Esophagus squamous epithelium (tissue), 5 donors: ENCODE data around the gene LPP. TPM values are rescaled to one million over a fixed set of nuclear protein-coding genes. Genes with fewer than 3 reads are reported as not detected.
"Not testable (repeated sequence)": the region's sequence is repeated elsewhere in the genome, so short reads cannot be mapped to it uniquely, and the experiment has no call there.

Experiments
- DNase-seq: peaks from one replicate; lab custom pipeline; 2025; lab: John Stamatoyannopoulos, UW
- H3K27ac ChIP-seq, 4 donors: fragments of 200-600 bp; sonication (generic); one replicate each; pipeline ENCODE4 v1.5.1; 2016 to 2019; ENCODE audit warnings: mild to moderate bottlenecking in 1 of 4
- H3K27me3 ChIP-seq, 4 donors: fragments of 200-600 bp; sonication (generic); 1 replicate in 3 of 4; 2 replicates in 1 of 4; pipeline versions ENCODE4 v1.5.1 to v1.6.0; 2017 to 2021; ENCODE audit warnings: antibody characterized with exemption in 1 of 4
- H3K36me3 ChIP-seq, 3 donors: fragments of 200-600 bp; sonication (generic); one replicate each; pipeline ENCODE4 v1.5.1; 2016 to 2019
- H3K4me1 ChIP-seq, 3 donors: fragments of 200-600 bp; sonication (generic); one replicate each; pipeline ENCODE4 v1.5.1; 2017 to 2019
- H3K4me3 ChIP-seq, 4 donors: fragments of 200-600 bp; sonication (generic); 1 replicate in 3 of 4; 2 replicates in 1 of 4; pipeline ENCODE4 v1.5.1; 2016 to 2019; ENCODE audit warnings: mild to moderate bottlenecking in 2 of 4, moderate library complexity in 1 of 4
- H3K9me3 ChIP-seq, 3 donors: fragments of 200-600 bp; sonication (generic); one replicate each; pipeline ENCODE4 v1.5.1; 2016 to 2019
- CTCF ChIP-seq, 6 experiments: fragments of 450-650 bp in 4 of 6; fragments of 200-600 bp in 2 of 6; sonication (generic) in 2 of 6; IDR thresholded peaks; one replicate each; pipeline ENCODE4 v1.5.1; 2016 to 2019; ENCODE audit warnings: antibody characterized with exemption in 6 of 6, mild to moderate bottlenecking in 4 of 6, moderate library complexity in 4 of 6
- POLR2A ChIP-seq, 4 donors: fragments of 450-650 bp; IDR thresholded peaks; one replicate each; pipeline ENCODE4 v1.6.1; 2017; ENCODE audit warnings: antibody characterized with exemption in 4 of 4, mild to moderate bottlenecking in 4 of 4, moderate library complexity in 3 of 4
- WGBS, 2 donors: methylation state at CpG; one replicate each; pipeline ENCODE4 v1.1.5; 2018; 5-methylcytosine and 5-hydroxymethylcytosine counted together
- intact Hi-C: fragments of 100-400 bp; cut with DNase I; formaldehyde crosslinking; loops from one replicate; pipeline ENCODE4 v1.15.0; 2022
- total RNA-seq, 4 donors: library from RNA; depleted of rRNA; stranded (reverse); fragments of >200 nt; gene quantifications; one replicate each; pipeline ENCODE4 v1.1.0, GENCODE V29; 2016
- donor health status: DM: yes; HTN: yes; CAD: no.

The LPP gene
- total RNA-seq, 4 donors from 2014 or later, result 41.4 to 369 (median 97.3) TPM

DNA sequence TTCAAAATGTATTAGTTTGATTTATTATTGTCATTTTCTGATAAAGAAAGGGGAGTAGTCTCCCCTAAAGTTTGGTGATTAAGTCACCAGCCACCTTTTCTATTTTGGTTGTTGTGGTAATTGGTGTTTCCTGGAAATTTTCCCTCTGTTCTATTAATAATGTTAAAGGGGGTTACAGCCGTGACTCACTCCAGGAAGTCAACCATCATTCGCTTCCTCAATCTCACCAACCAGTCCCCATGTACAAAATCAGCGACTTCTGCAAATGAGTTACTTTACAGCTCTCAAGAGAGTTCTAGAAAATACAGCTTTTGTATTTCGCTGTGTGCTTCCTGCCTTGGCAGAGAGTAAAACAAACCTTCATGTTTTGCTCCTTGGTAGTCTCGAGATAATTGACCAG lies 285.1 kb downstream of the LPP start:
- Histone ChIP-seq H3K27me3 (no peaks in the 10 kb centered on the region), H3K27ac (peak overlapping the region in 3 of 4 donors; percentile 13 to 74 (median 45)), H3K36me3 (no peaks in the 10 kb centered on the region), H3K9me3 (no peaks in the 10 kb centered on the region), H3K4me3 (no peak overlapping the region), H3K4me1 (peaks cover 4 to 30% (median 8%) of the 10 kb centered on the region in 3 donors)
- intact Hi-C loops, result no loop called here
- 54 to 68% methylated on average over 5 of the region's 5 CpGs for WGBS, 2 donors
- TF ChIP-seq CTCF (IDR thresholded peaks at IDR 0.05) (no peak), POLR2A (IDR thresholded peaks at IDR 0.05) (no peak)
- DNase-seq, result no peak

GRCh38 chr3:188440340-188440972 lies 286.5 kb downstream of the LPP start:
- Histone ChIP-seq H3K27ac (no peak overlapping the region), H3K4me1 (peaks cover 4 to 30% (median 8%) of the 10 kb centered on the region in 3 donors), H3K4me3 (no peak overlapping the region), H3K36me3 (no peaks in the 10 kb centered on the region), H3K9me3 (no peaks in the 10 kb centered on the region), H3K27me3 (no peaks in the 10 kb centered on the region)
- intact Hi-C loops, result no loop called here
- TF ChIP-seq POLR2A (IDR thresholded peaks at IDR 0.05) (no peak), CTCF (IDR thresholded peaks at IDR 0.05) (no peak)
- 43 to 92% methylated on average over 1 of the region's 1 CpG for WGBS, 2 donors
- no peak for DNase-seq

DNA sequence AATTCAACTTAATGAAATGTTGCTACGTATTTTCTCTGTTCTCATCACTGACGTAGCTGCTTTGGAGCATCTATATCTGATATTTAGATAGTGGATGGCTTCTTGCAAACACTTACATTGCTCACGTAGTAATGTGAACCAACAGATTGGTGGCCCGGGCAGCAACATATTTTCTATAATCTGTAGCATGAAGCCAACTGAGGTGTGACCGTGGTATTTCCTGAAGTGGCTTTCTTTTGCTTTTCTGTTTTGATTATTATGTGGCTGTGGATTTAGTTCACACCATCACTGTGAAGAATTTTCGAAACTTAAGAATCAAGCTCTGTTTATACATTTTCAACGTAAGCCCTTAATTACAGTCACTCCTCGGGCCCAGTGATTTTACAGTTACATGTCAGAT lies 288.5 kb downstream of the LPP start:
- TF ChIP-seq CTCF (IDR thresholded peaks at IDR 0.05) (no peak), POLR2A (IDR thresholded peaks at IDR 0.05) (no peak)

DNA sequence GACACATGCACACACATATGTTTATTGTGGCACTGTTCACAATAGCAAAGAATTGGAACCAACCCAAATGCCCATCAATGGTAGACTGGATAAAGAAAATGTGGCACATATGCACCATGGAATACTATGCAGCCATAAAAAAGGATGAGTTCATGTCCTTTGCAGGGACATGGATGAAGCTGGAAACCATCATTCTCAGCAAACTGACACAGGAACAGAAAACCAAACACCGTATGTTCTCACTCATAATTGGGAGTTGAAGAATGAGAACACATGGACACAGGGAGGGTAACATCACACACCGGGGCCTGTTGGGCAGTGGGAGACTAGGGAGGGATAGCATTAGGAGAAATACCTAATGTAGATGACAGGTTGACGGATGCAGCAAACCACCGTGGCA lies 291.2 kb downstream of the LPP start:
- H3K4me3 ChIP-seq, intact Hi-C loops, DNase-seq, H3K27ac ChIP-seq, H3K36me3 ChIP-seq, H3K4me1 ChIP-seq, H3K9me3 ChIP-seq, H3K27me3 ChIP-seq: not testable (repeated sequence)
- 91 to 93% methylated on average over 4 of the region's 4 CpGs for WGBS, 2 donors

More for the DNA sequence above, 288.5 kb downstream of the LPP start:
- intact Hi-C loops, result no loop called here
- Histone ChIP-seq H3K4me1 (peaks cover 4 to 30% (median 8%) of the 10 kb centered on the region in 3 donors), H3K9me3 (no peaks in the 10 kb centered on the region), H3K4me3 (no peak overlapping the region), H3K36me3 (no peaks in the 10 kb centered on the region), H3K27me3 (no peaks in the 10 kb centered on the region), H3K27ac (no peak overlapping the region)
- WGBS, 2 donors, result 75 to 92% methylated on average over 8 of the region's 8 CpGs
- no peak for DNase-seq

GRCh38 chr3:188446014-188446413 lies 292.1 kb downstream of the LPP start:
- H3K4me1 ChIP-seq, result no peaks in the 10 kb centered on the region
- intact Hi-C loops, result no loop called here
- no peak overlapping the region for H3K27ac ChIP-seq
- no peaks in the 10 kb centered on the region for H3K27me3 ChIP-seq
- 67 to 85% methylated on average over 5 of the region's 5 CpGs for WGBS, 2 donors
- no peaks in the 10 kb centered on the region for H3K36me3 ChIP-seq
- TF ChIP-seq POLR2A (IDR thresholded peaks at IDR 0.05) (no peak), CTCF (IDR thresholded peaks at IDR 0.05) (no peak)
- no peak overlapping the region for H3K4me3 ChIP-seq
- H3K9me3 ChIP-seq, result no peaks in the 10 kb centered on the region
- DNase-seq, result no peak
